ENCODE measurements around the gene GPR173. TPM values are rescaled to one million over a fixed set of nuclear protein-coding genes. Genes with fewer than 3 reads are reported as not detected.

The GPR173 gene
- total RNA-seq, 4 donors from 2014 or later = 0.09 to 0.57 (median 0.18) TPM; not detected in 1

DNA sequence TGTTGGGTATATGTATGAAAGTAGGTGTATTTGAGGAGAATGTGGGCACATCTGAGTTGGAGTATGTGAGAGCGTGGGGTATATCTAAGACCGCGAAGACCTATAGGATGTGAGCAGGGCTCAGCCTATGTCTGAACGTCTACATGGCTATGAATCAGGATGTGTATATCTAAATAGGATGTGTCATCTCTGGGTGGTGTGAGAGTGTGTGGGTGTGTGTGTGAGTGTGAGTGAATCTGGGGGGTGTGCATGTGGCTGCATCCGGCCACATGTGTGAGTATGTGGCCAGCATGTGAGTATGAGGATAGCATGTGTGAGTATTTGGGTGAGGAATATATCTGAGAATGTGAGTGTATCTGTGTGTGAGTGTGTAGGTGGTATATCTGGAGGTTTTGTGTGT, 7.7 kb downstream of the GPR173 start:
- Histone ChIP-seq H3K27ac (no peak overlapping the region), H3K4me1 (no peaks in the 10 kb centered on the region), H3K36me3 (no peaks in the 10 kb centered on the region), H3K4me3 (no peak overlapping the region), H3K27me3 (no peaks in the 10 kb centered on the region), H3K9me3 (no peaks in the 10 kb centered on the region)
- WGBS, 2 donors = 71 to 78% methylated on average over 5 of the region's 5 CpGs
- intact Hi-C loops (cut with DNase I) = no loop called here
- TF ChIP-seq, protein P1, sequence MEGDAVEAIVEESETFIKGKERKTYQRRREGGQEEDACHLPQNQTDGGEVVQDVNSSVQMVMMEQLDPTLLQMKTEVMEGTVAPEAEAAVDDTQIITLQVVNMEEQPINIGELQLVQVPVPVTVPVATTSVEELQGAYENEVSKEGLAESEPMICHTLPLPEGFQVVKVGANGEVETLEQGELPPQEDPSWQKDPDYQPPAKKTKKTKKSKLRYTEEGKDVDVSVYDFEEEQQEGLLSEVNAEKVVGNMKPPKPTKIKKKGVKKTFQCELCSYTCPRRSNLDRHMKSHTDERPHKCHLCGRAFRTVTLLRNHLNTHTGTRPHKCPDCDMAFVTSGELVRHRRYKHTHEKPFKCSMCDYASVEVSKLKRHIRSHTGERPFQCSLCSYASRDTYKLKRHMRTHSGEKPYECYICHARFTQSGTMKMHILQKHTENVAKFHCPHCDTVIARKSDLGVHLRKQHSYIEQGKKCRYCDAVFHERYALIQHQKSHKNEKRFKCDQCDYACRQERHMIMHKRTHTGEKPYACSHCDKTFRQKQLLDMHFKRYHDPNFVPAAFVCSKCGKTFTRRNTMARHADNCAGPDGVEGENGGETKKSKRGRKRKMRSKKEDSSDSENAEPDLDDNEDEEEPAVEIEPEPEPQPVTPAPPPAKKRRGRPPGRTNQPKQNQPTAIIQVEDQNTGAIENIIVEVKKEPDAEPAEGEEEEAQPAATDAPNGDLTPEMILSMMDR (IDR thresholded peaks at IDR 0.05) = no peak
- TF ChIP-seq POLR2A (IDR thresholded peaks at IDR 0.05) = no peak
- DNase-seq = no peak

DNA sequence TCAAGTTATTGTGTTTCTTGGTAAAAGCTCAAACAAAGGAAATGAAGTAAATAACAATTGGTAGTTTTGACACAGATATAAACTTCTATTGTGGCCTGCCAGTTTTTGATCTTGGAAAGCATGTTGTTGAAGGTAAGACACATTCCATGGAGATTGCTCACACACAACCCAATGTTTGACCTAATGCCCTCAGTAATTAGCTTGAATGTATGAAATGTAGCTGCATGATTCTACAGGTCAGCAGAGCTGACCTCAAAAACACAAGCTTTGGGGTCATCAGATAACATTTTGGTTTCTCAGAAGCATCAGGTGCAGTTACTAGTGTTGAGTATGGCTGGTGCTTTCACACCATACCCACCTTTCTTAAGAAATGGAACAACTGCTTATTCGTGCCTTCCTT, 16.5 kb downstream of the GPR173 start:
- no peak overlapping the region for H3K4me3 ChIP-seq
- 75 to 100% methylated on average over 1 of the region's 1 CpG for WGBS, 2 donors
- no peaks in the 10 kb centered on the region for H3K9me3 ChIP-seq
- no peaks in the 10 kb centered on the region for H3K27me3 ChIP-seq
- no peaks in the 10 kb centered on the region for H3K4me1 ChIP-seq
- H3K27ac ChIP-seq = no peak overlapping the region
- DNase-seq = no peak
- TF ChIP-seq POLR2A (IDR thresholded peaks at IDR 0.05) = no peak
- TF ChIP-seq, protein P1 (IDR thresholded peaks at IDR 0.05) = no peak
- no peaks in the 10 kb centered on the region for H3K36me3 ChIP-seq
- intact Hi-C loops (cut with DNase I) = no loop called here

DNA sequence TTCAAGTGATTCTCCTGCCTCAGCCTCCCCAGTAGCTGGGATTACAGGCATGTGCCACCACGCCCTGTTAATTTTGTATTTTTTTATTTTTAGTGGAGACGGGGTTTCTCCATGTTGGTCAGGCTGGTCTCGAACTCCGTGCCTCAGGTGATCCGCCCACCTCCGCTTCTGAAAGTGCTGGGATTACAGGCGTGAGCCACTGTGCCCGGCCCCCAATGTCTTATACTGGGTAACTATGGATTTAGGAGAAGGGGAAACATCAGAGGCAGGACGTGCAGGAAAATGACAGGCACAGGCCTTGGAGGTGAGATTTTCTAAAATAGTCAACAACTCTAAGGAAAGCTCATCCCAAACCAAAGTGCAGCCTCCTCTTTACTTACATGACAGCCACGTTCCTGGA, 22.5 kb downstream of the GPR173 start:
- WGBS, 2 donors = 60 to 100% methylated on average over 1 to 5 of the region's 10 CpGs
- H3K27me3 ChIP-seq = no peaks in the 10 kb centered on the region
- H3K9me3 ChIP-seq = no peaks in the 10 kb centered on the region
- H3K27ac ChIP-seq = no peak overlapping the region
- peaks cover 0 to 13% (median 7%) of the 10 kb centered on the region in 3 donors for H3K4me1 ChIP-seq
- TF ChIP-seq, protein P1 (IDR thresholded peaks at IDR 0.05) = no peak
- TF ChIP-seq POLR2A (IDR thresholded peaks at IDR 0.05) = no peak
- DNase-seq = no peak
- no peaks in the 10 kb centered on the region for H3K36me3 ChIP-seq
- no peak overlapping the region for H3K4me3 ChIP-seq
- intact Hi-C loops (cut with DNase I) = no loop called here

DNA sequence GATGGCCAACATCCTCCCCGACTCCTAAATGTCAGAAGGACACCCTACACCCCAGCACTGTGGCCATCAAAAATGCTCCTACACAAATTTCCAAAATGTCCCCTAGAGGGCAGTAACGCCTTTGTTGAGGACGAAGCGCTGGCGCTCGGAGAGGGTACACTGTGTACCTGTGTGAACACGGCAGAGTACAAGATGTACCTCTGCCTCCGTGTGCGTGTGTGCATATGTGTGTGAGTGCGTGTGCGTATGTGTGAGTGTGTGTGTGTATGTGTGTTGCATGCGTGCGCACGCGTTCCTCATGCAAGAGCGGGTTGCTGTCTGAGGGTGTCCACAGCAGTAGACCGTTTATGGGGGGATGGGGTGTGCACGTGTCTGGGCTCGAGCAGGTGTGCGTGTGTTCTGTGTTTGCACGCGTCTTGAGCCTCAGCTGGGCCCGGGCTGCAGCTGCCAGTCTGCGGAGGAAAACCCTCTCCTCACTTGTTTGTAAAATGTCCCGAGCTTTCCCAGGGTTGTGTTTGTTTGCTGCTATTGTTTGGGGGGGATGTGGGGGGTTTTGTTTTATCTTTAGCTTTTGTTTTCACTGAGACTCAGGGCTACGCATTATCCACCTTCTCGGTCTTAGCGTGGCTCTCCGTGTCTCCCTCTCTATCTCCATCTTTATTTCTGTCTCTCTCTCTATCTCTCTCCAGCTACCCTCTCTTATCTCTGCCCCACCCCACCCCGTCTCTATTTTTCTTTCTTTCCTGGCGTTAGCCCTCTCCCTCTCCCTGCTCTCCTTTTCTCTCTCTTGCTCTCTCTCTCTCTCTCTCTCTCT, 23.2 kb downstream of the GPR173 start:
- H3K27me3 ChIP-seq = no peaks in the 10 kb centered on the region
- WGBS, 2 donors = 2 to 16% methylated on average over 8 to 22 of the region's 31 CpGs
- intact Hi-C loops (cut with DNase I) = no loop called here
- peak; percentile 10 for DNase-seq
- peaks cover 0 to 13% (median 7%) of the 10 kb centered on the region in 3 donors for H3K4me1 ChIP-seq
- TF ChIP-seq, protein P1 (IDR thresholded peaks at IDR 0.05) = peak; percentile 47 to 78 (median 62)
- no peak for TF ChIP-seq POLR2A (IDR thresholded peaks at IDR 0.05)
- H3K4me3 ChIP-seq = peak overlapping the region; percentile 20 to 63 (median 38)
- H3K36me3 ChIP-seq = no peaks in the 10 kb centered on the region
- peak overlapping the region; percentile 59 to 81 (median 75) for H3K27ac ChIP-seq
- H3K9me3 ChIP-seq = no peaks in the 10 kb centered on the region

DNA sequence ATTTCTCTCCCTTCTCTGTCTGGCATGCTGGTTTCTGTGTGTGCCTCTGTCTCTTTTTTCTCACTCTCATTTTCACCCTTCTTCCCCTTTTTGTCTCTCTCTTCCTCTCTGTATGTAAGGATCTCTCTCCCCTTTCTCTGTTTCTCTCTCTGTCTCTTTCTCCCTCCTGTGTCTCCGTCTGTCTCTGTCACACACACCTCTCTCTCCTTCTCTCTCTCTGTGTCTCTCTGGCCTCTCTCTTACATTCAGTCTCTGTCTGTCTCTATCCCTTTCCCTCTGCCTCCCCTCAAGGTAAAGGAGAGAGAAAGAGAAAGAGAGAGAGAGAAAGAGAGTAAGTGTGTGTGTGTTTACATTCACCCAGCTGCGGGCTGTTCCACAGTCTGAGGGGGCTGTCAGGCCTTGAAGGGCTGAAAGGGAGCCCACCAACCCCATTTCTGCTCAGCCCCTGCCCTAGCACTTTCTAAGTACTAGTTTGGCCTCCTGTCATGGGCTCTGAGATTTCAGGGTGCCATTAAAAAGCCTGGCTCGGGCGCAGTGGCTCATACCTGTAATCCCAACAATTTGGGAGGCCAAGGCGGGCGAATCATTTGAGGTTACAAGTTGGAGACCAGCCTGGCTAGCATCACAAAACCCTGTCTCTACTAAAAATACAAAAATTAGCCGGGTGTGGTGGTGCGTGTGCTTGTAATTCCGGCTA, 24.0 kb downstream of the GPR173 start:
- DNase-seq = no peak
- no peak for TF ChIP-seq POLR2A (IDR thresholded peaks at IDR 0.05)
- TF ChIP-seq, protein P1 (IDR thresholded peaks at IDR 0.05) = no peak
- intact Hi-C loops (cut with DNase I) = no loop called here
- WGBS, 2 donors = 56 to 66% methylated on average over 5 to 6 of the region's 9 CpGs
- Histone ChIP-seq H3K9me3 (no peaks in the 10 kb centered on the region), H3K36me3 (no peaks in the 10 kb centered on the region), H3K27ac (peak overlapping the region; percentile 59 to 84 (median 78)), H3K4me3 (peak overlapping the region in 3 of 4 donors; percentile 34 to 63 (median 41)), H3K27me3 (no peaks in the 10 kb centered on the region), H3K4me1 (peaks cover 0 to 13% (median 7%) of the 10 kb centered on the region in 3 donors)
